ENCODE data around the gene IGFN1. TPM values are rescaled to one million over a fixed set of nuclear protein-coding genes. Genes with fewer than 3 reads are reported as not detected.

Gene IGFN1
- total and polyA plus RNA-seq, 9 of the 15 experiments (the other 6 are each of a cell fraction or from before 2014, with no cell fraction given) = 0.04 TPM; not detected in 8

DNA sequence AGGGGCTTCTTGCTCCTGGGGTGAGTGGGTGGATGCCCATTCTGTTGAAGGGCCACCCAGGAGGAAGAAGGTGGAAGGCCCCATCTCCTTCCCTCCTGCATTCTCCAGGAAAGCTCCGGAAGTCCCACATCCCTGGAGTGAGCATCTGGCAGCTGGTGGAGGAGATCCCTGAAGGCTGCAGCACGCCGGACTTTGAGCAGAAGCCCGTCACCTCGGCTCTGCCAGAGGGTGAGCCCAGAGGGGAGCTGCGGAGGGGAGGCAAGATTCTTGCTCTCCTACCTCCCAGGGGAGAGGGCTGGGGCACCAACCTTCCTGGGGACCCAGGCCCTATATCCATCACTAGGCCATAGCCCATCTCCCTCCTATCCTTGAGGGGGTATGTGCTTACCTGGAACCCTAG, 3.4 kb downstream of the IGFN1 start:
- ChIA-PET CTCF (ENCODE audit: low intra/inter-chr PET ratio) (no interaction called here), POLR2A (no interaction called here)
- 4% methylated on average over 6 of the region's 6 CpGs for WGBS (ENCODE audit: insufficient coverage, low coverage, missing lambda C conversion rate)

DNA sequence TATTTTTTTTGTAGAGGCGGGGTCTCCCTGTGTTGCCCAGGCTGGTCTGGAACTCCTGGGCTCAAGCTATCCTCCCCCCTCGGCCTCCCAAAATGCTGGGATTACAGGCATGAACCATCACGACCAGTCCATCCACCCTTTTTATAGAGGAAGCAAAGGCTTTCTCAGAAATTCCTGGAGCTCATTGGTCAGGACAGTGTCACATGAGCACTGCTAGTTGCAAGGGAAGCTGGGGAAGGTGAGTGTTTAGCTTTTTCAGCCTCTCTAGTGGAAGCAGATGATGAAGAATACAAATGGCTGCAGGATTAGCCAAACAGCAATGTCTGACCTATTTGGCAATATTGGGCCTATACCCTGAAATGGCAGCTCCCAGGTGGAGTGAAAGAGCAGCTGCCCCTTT, 8.0 kb downstream of the IGFN1 start:
- Histone ChIP-seq H3K27me3 (ENCODE audit: control insufficient read depth in 2 of 2, insufficient read depth in 2 of 2, low read length in 2 of 2) (peaks cover 24 to 65% of the 10 kb centered on the region in 2 experiments; a peak in 3 of 5 replicates), H2AFZ (ENCODE audit: low read depth, low read length) (no peak overlapping the region), H3K4me3 (no peak overlapping the region), H3K36me3 (ENCODE audit: control insufficient read depth, insufficient read depth, low read length) (no peaks in the 10 kb centered on the region), H3K79me2 (ENCODE audit: control insufficient read depth, insufficient read depth, low read length) (no peaks in the 10 kb centered on the region), H3K4me2 (ENCODE audit: insufficient read depth, low read length) (no peak overlapping the region), H3K9ac (ENCODE audit: insufficient read depth in 1 of 2, low read depth in 2 of 2, low read length in 2 of 2) (no peak overlapping the region), H3K27ac (ENCODE audit: extremely low read depth, low read depth, low read length) (no peak overlapping the region), H3K9me1 (ENCODE audit: control insufficient read depth, insufficient read depth, low read length) (no peaks in the 10 kb centered on the region), H3K4me1 (replicated peaks in 1 of 2; ENCODE audit: control insufficient read depth in 2 of 2, insufficient read depth in 2 of 2, low read length in 2 of 2) (no peaks in the 10 kb centered on the region), H4K20me1 (replicated peaks; ENCODE audit: control insufficient read depth, insufficient read depth, low read length) (no peaks in the 10 kb centered on the region), H3K9me3 (replicated peaks; ENCODE audit: control insufficient read depth, insufficient read depth, low read depth, low read length) (no peaks in the 10 kb centered on the region)
- intact Hi-C loops (cut with micrococcal nuclease) = no loop called here
- CTCF ChIA-PET (ENCODE audit: low intra/inter-chr PET ratio) = no interaction called here
- BruUV-seq (replicated peaks) = no TSS peak
- TF ChIP-seq, protein P1, sequence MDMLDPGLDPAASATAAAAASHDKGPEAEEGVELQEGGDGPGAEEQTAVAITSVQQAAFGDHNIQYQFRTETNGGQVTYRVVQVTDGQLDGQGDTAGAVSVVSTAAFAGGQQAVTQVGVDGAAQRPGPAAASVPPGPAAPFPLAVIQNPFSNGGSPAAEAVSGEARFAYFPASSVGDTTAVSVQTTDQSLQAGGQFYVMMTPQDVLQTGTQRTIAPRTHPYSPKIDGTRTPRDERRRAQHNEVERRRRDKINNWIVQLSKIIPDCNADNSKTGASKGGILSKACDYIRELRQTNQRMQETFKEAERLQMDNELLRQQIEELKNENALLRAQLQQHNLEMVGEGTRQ (CRISPR knock-in tag; IDR thresholded peaks at IDR 0.05) = peak; percentile 81
- TF ChIP-seq RAD51 (IDR thresholded peaks at IDR 0.05; ENCODE audit: borderline replicate concordance, low read depth) = peak; percentile 67
- TF ChIP-seq, protein P2, sequence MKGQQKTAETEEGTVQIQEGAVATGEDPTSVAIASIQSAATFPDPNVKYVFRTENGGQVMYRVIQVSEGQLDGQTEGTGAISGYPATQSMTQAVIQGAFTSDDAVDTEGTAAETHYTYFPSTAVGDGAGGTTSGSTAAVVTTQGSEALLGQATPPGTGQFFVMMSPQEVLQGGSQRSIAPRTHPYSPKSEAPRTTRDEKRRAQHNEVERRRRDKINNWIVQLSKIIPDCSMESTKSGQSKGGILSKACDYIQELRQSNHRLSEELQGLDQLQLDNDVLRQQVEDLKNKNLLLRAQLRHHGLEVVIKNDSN (CRISPR knock-in tag; IDR thresholded peaks at IDR 0.05) = peak; percentile 80
- TF ChIP-seq, protein P3, sequence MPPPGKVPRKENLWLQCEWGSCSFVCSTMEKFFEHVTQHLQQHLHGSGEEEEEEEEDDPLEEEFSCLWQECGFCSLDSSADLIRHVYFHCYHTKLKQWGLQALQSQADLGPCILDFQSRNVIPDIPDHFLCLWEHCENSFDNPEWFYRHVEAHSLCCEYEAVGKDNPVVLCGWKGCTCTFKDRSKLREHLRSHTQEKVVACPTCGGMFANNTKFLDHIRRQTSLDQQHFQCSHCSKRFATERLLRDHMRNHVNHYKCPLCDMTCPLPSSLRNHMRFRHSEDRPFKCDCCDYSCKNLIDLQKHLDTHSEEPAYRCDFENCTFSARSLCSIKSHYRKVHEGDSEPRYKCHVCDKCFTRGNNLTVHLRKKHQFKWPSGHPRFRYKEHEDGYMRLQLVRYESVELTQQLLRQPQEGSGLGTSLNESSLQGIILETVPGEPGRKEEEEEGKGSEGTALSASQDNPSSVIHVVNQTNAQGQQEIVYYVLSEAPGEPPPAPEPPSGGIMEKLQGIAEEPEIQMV (tag; conservative IDR thresholded peaks at IDR 0.05; ENCODE audit: low read depth) = no peak
- no peak for TF ChIP-seq ZNF274 (IDR thresholded peaks at IDR 0.05; ENCODE audit: borderline replicate concordance, low read depth, low read length)
- peak; percentile 58 for ATAC-seq
- FAIRE-seq = peak; percentile 23
- in situ Hi-C loops (cut with MboI) = no loop called here
- WGBS (ENCODE audit: insufficient coverage, low coverage, missing lambda C conversion rate) = 2% methylated on average over 3 of the region's 3 CpGs
- POLR2A ChIA-PET = interaction anchor here (0.8 kb wide), 1 partner anchor 9 kb away, joined by 3 read pairs; no protein-coding TSS in a partner anchor
- DNase-seq (ENCODE audit: extremely low read depth in 1 of 4, low spot score in 3 of 4) = no peak

More for the DNA sequence above, 3.4 kb downstream of the IGFN1 start:
- peaks cover 0 to 6% of the 10 kb centered on the region in 2 experiments; a peak in 2 of 5 replicates for H3K4me1 ChIP-seq (replicated peaks in 1 of 2; ENCODE audit: control insufficient read depth in 2 of 2, insufficient read depth in 2 of 2, low read length in 2 of 2)
- no peaks in the 10 kb centered on the region for H3K79me2 ChIP-seq (ENCODE audit: control insufficient read depth, insufficient read depth, low read length)
- no peaks in the 10 kb centered on the region for H3K9me1 ChIP-seq (ENCODE audit: control insufficient read depth, insufficient read depth, low read length)
- FAIRE-seq (no peak), DNase-seq (ENCODE audit: extremely low read depth in 1 of 4, low spot score in 3 of 4) (no peak), ATAC-seq (no peak)
- no peak overlapping the region for H2AFZ ChIP-seq (ENCODE audit: low read depth, low read length)
- H3K9me3 ChIP-seq (replicated peaks; ENCODE audit: control insufficient read depth, insufficient read depth, low read depth, low read length) = no peaks in the 10 kb centered on the region
- peaks cover 36 to 71% of the 10 kb centered on the region in 2 experiments for H3K27me3 ChIP-seq (ENCODE audit: control insufficient read depth in 2 of 2, insufficient read depth in 2 of 2, low read length in 2 of 2)
- BruUV-seq (replicated peaks) = no TSS peak
- H3K4me2 ChIP-seq (ENCODE audit: insufficient read depth, low read length) = no peak overlapping the region
- no peak overlapping the region for H3K27ac ChIP-seq (ENCODE audit: extremely low read depth, low read depth, low read length)
- no peaks in the 10 kb centered on the region for H3K36me3 ChIP-seq (ENCODE audit: control insufficient read depth, insufficient read depth, low read length)
- no peak overlapping the region for H3K9ac ChIP-seq (ENCODE audit: insufficient read depth in 1 of 2, low read depth in 2 of 2, low read length in 2 of 2)
- H4K20me1 ChIP-seq (replicated peaks; ENCODE audit: control insufficient read depth, insufficient read depth, low read length) = 0 out of 2 replicates have a peak, but pooled peaks cover 4% of the 10 kb centered on the region
- intact Hi-C loops (cut with micrococcal nuclease) = no loop called here
- TF ChIP-seq, protein P4, sequence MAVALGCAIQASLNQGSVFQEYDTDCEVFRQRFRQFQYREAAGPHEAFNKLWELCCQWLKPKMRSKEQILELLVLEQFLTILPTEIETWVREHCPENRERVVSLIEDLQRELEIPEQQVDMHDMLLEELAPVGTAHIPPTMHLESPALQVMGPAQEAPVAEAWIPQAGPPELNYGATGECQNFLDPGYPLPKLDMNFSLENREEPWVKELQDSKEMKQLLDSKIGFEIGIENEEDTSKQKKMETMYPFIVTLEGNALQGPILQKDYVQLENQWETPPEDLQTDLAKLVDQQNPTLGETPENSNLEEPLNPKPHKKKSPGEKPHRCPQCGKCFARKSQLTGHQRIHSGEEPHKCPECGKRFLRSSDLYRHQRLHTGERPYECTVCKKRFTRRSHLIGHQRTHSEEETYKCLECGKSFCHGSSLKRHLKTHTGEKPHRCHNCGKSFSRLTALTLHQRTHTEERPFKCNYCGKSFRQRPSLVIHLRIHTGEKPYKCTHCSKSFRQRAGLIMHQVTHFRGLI (CRISPR knock-in tag; IDR thresholded peaks at IDR 0.05) = no peak
- no peak for TF ChIP-seq NFIX (CRISPR knock-in tag; IDR thresholded peaks at IDR 0.05; ENCODE audit: low read depth)
- in situ Hi-C loops (cut with MboI) = no loop called here
- no peak overlapping the region for H3K4me3 ChIP-seq

All from K562 (cell line).